Measurements from ENCODE around the gene MAPKBP1.

GRCh38 chr15:41851755-41852370, 77.6 kb downstream of the MAPKBP1 start:
- TF ChIP-seq, protein P1, sequence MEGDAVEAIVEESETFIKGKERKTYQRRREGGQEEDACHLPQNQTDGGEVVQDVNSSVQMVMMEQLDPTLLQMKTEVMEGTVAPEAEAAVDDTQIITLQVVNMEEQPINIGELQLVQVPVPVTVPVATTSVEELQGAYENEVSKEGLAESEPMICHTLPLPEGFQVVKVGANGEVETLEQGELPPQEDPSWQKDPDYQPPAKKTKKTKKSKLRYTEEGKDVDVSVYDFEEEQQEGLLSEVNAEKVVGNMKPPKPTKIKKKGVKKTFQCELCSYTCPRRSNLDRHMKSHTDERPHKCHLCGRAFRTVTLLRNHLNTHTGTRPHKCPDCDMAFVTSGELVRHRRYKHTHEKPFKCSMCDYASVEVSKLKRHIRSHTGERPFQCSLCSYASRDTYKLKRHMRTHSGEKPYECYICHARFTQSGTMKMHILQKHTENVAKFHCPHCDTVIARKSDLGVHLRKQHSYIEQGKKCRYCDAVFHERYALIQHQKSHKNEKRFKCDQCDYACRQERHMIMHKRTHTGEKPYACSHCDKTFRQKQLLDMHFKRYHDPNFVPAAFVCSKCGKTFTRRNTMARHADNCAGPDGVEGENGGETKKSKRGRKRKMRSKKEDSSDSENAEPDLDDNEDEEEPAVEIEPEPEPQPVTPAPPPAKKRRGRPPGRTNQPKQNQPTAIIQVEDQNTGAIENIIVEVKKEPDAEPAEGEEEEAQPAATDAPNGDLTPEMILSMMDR (IDR thresholded peaks at IDR 0.05), result no peak
- TF ChIP-seq, protein P2, sequence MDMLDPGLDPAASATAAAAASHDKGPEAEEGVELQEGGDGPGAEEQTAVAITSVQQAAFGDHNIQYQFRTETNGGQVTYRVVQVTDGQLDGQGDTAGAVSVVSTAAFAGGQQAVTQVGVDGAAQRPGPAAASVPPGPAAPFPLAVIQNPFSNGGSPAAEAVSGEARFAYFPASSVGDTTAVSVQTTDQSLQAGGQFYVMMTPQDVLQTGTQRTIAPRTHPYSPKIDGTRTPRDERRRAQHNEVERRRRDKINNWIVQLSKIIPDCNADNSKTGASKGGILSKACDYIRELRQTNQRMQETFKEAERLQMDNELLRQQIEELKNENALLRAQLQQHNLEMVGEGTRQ (CRISPR knock-in tag; IDR thresholded peaks at IDR 0.05), result no peak
- TF ChIP-seq NFYB (CRISPR knock-in tag; conservative IDR thresholded peaks at IDR 0.05; ENCODE audit: low read depth) (no peak), SP1 (CRISPR knock-in tag; conservative IDR thresholded peaks at IDR 0.05) (no peak), ATF3 (CRISPR knock-in tag; conservative IDR thresholded peaks at IDR 0.05) (no peak), ETV6 (CRISPR knock-in tag; IDR thresholded peaks at IDR 0.05) (no peak), HMGA2 (CRISPR knock-in tag; IDR thresholded peaks at IDR 0.05) (no peak), MAX (CRISPR knock-in tag; IDR thresholded peaks at IDR 0.05) (no peak), JUN (CRISPR knock-in tag; IDR thresholded peaks at IDR 0.05) (no peak), CREB1 (CRISPR knock-in tag; IDR thresholded peaks at IDR 0.05) (no peak), FOXP1 (CRISPR knock-in tag; IDR thresholded peaks at IDR 0.05; ENCODE audit: borderline replicate concordance) (no peak)

Data from WTC11 (cell line).